Measurements from ENCODE around the gene TRAF3IP3. TPM values are rescaled to one million over a fixed set of nuclear protein-coding genes. Genes with fewer than 3 reads are reported as not detected.

Gene TRAF3IP3
- total and polyA plus RNA-seq, 2 donors (not counting 3 experiments of a cell fraction or from before 2014, with no cell fraction given), result not detected

DNA sequence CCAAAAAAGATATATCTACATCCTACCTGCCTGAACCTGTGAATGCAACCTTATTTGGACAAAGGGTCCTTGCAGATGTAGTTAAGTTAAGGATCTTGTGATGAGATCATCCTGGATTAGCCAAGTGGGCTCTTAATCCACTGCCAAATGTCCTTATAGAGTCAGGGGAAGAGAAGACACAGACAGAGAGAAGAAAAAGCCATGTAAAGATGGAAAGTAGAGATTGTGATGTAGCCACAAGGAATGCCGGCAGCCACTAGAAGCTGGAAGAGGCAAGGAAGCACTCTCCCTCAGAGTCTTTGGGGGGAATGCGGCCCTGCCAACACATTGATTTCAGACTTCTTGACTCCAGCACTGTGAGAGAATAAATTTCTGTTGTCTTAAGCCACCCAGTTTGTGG, 35.0 kb upstream of the TRAF3IP3 start:
- H3K4me2 ChIP-seq (ENCODE audit: insufficient read depth, low read length), result no peak overlapping the region

More for the DNA sequence above, 35.0 kb upstream of the TRAF3IP3 start:
- no peak overlapping the region for H2AFZ ChIP-seq (ENCODE audit: low read depth, low read length)
- DNase-seq (ENCODE audit: low read depth, low spot score) (no peak), FAIRE-seq (no peak)
- CTCF ChIA-PET, result interaction anchor here (1.1 kb wide), 2 partner anchors 10 to 155 kb away, joined by 5 read pairs; no protein-coding TSS in a partner anchor
- BruUV-seq (replicated peaks), result no TSS peak
- H3K9me3 ChIP-seq (replicated peaks; ENCODE audit: control insufficient read depth, insufficient read depth, low read length), result no peaks in the 10 kb centered on the region
- no peaks in the 10 kb centered on the region for H3K36me3 ChIP-seq (ENCODE audit: control insufficient read depth in 2 of 2, extremely low read depth in 1 of 2, insufficient read depth in 2 of 2, low read length in 2 of 2)
- no peaks in the 10 kb centered on the region for H4K20me1 ChIP-seq (replicated peaks; ENCODE audit: control insufficient read depth, extremely low read depth, insufficient read depth, low read length)
- intact Hi-C loops (cut with micrococcal nuclease) (no loop called here), dilution Hi-C loops (cut with MboI; ENCODE audit: extremely low pct_ligation_motif_present, low sequenced_read_pairs) (no loop called here)
- H3K27ac ChIP-seq (ENCODE audit: insufficient read depth, low read depth, low read length), result no peak overlapping the region
- no peak overlapping the region for H3K9ac ChIP-seq (replicated peaks; ENCODE audit: extremely low read depth, insufficient read depth, low read length)
- TF ChIP-seq, protein P1, sequence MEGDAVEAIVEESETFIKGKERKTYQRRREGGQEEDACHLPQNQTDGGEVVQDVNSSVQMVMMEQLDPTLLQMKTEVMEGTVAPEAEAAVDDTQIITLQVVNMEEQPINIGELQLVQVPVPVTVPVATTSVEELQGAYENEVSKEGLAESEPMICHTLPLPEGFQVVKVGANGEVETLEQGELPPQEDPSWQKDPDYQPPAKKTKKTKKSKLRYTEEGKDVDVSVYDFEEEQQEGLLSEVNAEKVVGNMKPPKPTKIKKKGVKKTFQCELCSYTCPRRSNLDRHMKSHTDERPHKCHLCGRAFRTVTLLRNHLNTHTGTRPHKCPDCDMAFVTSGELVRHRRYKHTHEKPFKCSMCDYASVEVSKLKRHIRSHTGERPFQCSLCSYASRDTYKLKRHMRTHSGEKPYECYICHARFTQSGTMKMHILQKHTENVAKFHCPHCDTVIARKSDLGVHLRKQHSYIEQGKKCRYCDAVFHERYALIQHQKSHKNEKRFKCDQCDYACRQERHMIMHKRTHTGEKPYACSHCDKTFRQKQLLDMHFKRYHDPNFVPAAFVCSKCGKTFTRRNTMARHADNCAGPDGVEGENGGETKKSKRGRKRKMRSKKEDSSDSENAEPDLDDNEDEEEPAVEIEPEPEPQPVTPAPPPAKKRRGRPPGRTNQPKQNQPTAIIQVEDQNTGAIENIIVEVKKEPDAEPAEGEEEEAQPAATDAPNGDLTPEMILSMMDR (IDR thresholded peaks at IDR 0.05; ENCODE audit: extremely low read depth in 1 of 2, insufficient read depth in 1 of 2, low read depth in 1 of 2, low read length in 2 of 2), result no peak
- no peak for TF ChIP-seq EZH2 (IDR thresholded peaks at IDR 0.05; ENCODE audit: borderline replicate concordance, low read depth, low read length, severe bottlenecking)
- TF ChIP-seq, protein P2, sequence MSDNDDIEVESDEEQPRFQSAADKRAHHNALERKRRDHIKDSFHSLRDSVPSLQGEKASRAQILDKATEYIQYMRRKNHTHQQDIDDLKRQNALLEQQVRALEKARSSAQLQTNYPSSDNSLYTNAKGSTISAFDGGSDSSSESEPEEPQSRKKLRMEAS (IDR thresholded peaks at IDR 0.05; ENCODE audit: insufficient read depth, insufficient read length), result no peak
- no peak for TF ChIP-seq POLR2AphosphoS5 (IDR thresholded peaks at IDR 0.05; ENCODE audit: insufficient read depth, low read depth, low read length)
- no peak for TF ChIP-seq GATA2 (IDR thresholded peaks at IDR 0.05; ENCODE audit: insufficient read depth, insufficient read length, low read depth, low read length)
- no peak for TF ChIP-seq POLR2A (IDR thresholded peaks at IDR 0.05; ENCODE audit: low read depth, low read length)
- no peak for TF ChIP-seq FOS (IDR thresholded peaks at IDR 0.05; ENCODE audit: borderline replicate concordance, insufficient read depth, low read length)
- no peak for TF ChIP-seq JUN (IDR thresholded peaks at IDR 0.05; ENCODE audit: borderline replicate concordance, insufficient read depth, insufficient read length, low read depth)
- TF ChIP-seq MYC (IDR thresholded peaks at IDR 0.05; ENCODE audit: low read depth, low read length), result no peak
- POLR2A ChIA-PET, result no interaction called here
- H3K27me3 ChIP-seq (ENCODE audit: control insufficient read depth in 2 of 2, insufficient read depth in 2 of 2, low read length in 2 of 2), result peaks cover 0 to 5% of the 10 kb centered on the region in 2 experiments
- no peak overlapping the region for H3K4me3 ChIP-seq (replicated peaks in 1 of 3; ENCODE audit: insufficient read depth in 1 of 3, low read depth in 1 of 3, low read length in 3 of 3)
- no peaks in the 10 kb centered on the region for H3K79me2 ChIP-seq (ENCODE audit: control insufficient read depth, insufficient read depth, low read length)
- no peaks in the 10 kb centered on the region for H3K4me1 ChIP-seq (ENCODE audit: control insufficient read depth, extremely low read depth, insufficient read depth, low read length)
- H3K9me1 ChIP-seq (replicated peaks; ENCODE audit: control insufficient read depth, extremely low read depth, insufficient read depth, low read length), result no peaks in the 10 kb centered on the region
